Measurements from ENCODE around the gene EDC4.

DNA sequence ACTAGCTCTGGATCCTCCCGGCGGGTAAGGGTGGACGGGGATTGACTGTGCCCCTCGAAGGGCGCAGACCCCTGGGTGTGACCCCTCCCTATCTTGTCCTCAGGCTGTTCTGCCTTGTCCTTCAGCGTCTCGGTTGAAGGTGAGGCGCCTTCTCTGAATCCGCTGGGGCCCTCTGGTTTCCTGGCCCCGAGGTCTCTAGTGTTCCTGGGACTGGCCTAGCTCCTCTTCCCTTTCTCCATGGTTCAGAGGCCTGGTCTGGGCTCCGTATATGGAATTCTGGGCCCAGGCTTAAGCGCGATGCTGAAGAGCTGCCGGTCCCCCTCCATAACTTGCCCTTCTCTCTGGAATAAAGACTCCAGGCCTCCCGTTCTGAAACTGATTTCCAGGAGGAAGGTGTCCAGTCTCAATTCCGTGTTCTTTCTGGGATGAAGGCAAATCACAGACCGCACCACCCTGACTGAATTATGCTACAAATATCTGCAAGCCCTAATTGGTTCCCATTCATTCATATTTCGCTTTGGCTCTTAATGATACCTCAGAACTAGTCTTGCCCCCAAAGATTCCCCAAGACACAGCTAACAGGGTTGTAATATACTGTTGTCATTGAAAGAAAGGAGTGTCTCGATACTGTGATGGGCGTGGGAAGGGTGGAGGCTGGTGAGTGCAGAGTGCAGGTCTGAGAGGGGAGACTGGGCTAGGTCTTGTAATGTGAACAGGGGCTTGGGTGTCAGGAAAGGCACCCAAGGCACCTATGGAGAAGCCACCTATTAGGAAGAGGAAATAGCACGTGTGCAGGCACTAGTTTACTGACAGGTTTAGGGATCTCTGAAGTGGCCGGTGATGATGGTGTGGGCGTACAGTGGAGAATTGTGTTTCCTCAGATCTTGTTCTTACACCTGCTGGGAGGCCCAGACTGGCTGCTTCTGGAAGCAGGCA is 851 bp downstream of the EDC4 start:
- TF ChIP-seq, protein P1, sequence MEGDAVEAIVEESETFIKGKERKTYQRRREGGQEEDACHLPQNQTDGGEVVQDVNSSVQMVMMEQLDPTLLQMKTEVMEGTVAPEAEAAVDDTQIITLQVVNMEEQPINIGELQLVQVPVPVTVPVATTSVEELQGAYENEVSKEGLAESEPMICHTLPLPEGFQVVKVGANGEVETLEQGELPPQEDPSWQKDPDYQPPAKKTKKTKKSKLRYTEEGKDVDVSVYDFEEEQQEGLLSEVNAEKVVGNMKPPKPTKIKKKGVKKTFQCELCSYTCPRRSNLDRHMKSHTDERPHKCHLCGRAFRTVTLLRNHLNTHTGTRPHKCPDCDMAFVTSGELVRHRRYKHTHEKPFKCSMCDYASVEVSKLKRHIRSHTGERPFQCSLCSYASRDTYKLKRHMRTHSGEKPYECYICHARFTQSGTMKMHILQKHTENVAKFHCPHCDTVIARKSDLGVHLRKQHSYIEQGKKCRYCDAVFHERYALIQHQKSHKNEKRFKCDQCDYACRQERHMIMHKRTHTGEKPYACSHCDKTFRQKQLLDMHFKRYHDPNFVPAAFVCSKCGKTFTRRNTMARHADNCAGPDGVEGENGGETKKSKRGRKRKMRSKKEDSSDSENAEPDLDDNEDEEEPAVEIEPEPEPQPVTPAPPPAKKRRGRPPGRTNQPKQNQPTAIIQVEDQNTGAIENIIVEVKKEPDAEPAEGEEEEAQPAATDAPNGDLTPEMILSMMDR (IDR thresholded peaks at IDR 0.05): no peak
- no peak for TF ChIP-seq POLR2A (IDR thresholded peaks at IDR 0.05)
